MCF 10A (cell line): ENCODE measurements around the gene CDK19. TPM values are rescaled to one million over a fixed set of nuclear protein-coding genes. Genes with fewer than 3 reads are reported as not detected.
A peak's percentile ranks its signal among the peaks of the same experiment; 100 is the strongest.

Experiments
- BruUV-seq: library from RNA; stranded (reverse); fragments of 400-500 nt; replicated peaks from 2 replicates; lab custom pipeline; 2021; lab: Mats Ljungman, UMichigan
- CTCF ChIA-PET: fragments of 300-600 bp; sonication (Branson Sonifier 250); formaldehyde crosslinking; extraction: SDS; loops from one replicate; lab custom pipeline; 2021; ENCODE audit warnings: antibody characterized with exemption, inconsistent platforms; lab: Yijun Ruan, JAX
- POLR2A ChIA-PET: fragments of 300-600, 350-650 bp; sonication (Branson Sonifier 250); formaldehyde crosslinking; extraction: SDS; loops from one replicate; lab custom pipeline; 2020; ENCODE audit warnings: antibody characterized with exemption, inconsistent platforms; lab: Yijun Ruan, JAX
- DNase-seq: peaks from one replicate; pipeline ENCODE4 v3.0.0-alpha.2; 2018; ENCODE audit not compliant: unreplicated experiment
- H3K27ac Mint-ChIP-seq: one replicate; pipeline ENCODE4 v1.8.0; 2022; ENCODE audit warnings: mild to moderate bottlenecking, low read depth, mixed read lengths; ENCODE audit not compliant: unreplicated experiment
- H3K27me3 Mint-ChIP-seq: one replicate; pipeline ENCODE4 v1.8.0; 2022; ENCODE audit warnings: mixed read lengths; ENCODE audit not compliant: insufficient read depth, unreplicated experiment
- H3K36me3 Mint-ChIP-seq: one replicate; pipeline ENCODE4 v1.8.0; 2022; ENCODE audit warnings: mild to moderate bottlenecking, moderate library complexity, mixed read lengths; ENCODE audit not compliant: insufficient read depth, unreplicated experiment
- H3K4me1 Mint-ChIP-seq: one replicate; pipeline ENCODE4 v1.8.0; 2022; ENCODE audit warnings: mixed read lengths; ENCODE audit not compliant: insufficient read depth, unreplicated experiment
- H3K4me3 Mint-ChIP-seq: one replicate; pipeline ENCODE4 v1.8.0; 2022; ENCODE audit warnings: mild to moderate bottlenecking, moderate library complexity, mixed read lengths; ENCODE audit not compliant: unreplicated experiment
- H3K9me3 Mint-ChIP-seq: one replicate; pipeline ENCODE4 v1.8.0; 2022; ENCODE audit warnings: mixed read lengths; ENCODE audit not compliant: unreplicated experiment
- intact Hi-C: fragments of 100-400 bp; cut with micrococcal nuclease; formaldehyde crosslinking; loops from 2 replicates; pipeline ENCODE4 v1.14.1; 2022
- total RNA-seq: library from RNA; stranded (reverse); gene quantifications from 2 replicates; pipeline ENCODE4 v1.2.3, GENCODE V29; 2022
- TF ChIP-seq, protein P1 (sequence below): fragments of 200-600 bp; IDR thresholded peaks from one replicate; pipeline ENCODE4 v1.8.0; 2022; ENCODE audit warnings: antibody characterized with exemption, mild to moderate bottlenecking; ENCODE audit not compliant: unreplicated experiment

CDK19 gene
- total RNA-seq, 1 experiment from 2014 or later = 10.2 TPM

DNA sequence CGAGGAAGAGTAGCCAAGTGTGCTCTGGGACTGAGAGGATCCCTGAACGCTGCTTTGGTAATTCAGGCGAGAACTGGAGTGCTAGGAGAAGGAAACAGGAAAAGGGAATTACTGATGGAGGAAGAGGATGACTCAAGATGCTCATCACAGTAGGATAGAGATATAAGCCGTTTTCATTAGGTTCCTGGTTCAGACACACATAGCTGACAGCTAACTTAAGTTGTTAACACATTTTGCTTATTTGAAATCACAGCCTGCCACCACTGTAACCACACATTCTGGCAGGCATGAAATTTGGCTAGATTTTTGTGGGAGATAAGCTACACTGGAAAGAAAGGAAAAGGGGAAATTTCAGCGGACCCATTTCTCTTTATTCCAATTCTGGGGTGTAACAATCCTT lies 200.7 kb downstream of the CDK19 start:
- no peak overlapping the region for H3K4me3 Mint-ChIP-seq
- peaks cover 15% of the 10 kb centered on the region for H3K36me3 Mint-ChIP-seq
- H3K9me3 Mint-ChIP-seq = no peaks in the 10 kb centered on the region
- POLR2A ChIA-PET = interaction anchor here (1.0 to 2.5 kb wide), 2 partner anchors 9 to 40 kb away, joined by 3 to 6 read pairs; no protein-coding TSS in a partner anchor
- intact Hi-C loops = no loop called here
- DNase-seq = no peak
- H3K4me1 Mint-ChIP-seq = no peaks in the 10 kb centered on the region
- CTCF ChIA-PET = interaction anchor here (1.0 kb wide), 1 partner anchor 330 kb away, joined by 3 read pairs; no protein-coding TSS in a partner anchor
- no TSS peak for BruUV-seq
- H3K27me3 Mint-ChIP-seq = no peaks in the 10 kb centered on the region
- no peak overlapping the region for H3K27ac Mint-ChIP-seq
- TF ChIP-seq, protein P1, sequence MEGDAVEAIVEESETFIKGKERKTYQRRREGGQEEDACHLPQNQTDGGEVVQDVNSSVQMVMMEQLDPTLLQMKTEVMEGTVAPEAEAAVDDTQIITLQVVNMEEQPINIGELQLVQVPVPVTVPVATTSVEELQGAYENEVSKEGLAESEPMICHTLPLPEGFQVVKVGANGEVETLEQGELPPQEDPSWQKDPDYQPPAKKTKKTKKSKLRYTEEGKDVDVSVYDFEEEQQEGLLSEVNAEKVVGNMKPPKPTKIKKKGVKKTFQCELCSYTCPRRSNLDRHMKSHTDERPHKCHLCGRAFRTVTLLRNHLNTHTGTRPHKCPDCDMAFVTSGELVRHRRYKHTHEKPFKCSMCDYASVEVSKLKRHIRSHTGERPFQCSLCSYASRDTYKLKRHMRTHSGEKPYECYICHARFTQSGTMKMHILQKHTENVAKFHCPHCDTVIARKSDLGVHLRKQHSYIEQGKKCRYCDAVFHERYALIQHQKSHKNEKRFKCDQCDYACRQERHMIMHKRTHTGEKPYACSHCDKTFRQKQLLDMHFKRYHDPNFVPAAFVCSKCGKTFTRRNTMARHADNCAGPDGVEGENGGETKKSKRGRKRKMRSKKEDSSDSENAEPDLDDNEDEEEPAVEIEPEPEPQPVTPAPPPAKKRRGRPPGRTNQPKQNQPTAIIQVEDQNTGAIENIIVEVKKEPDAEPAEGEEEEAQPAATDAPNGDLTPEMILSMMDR = no peak

DNA sequence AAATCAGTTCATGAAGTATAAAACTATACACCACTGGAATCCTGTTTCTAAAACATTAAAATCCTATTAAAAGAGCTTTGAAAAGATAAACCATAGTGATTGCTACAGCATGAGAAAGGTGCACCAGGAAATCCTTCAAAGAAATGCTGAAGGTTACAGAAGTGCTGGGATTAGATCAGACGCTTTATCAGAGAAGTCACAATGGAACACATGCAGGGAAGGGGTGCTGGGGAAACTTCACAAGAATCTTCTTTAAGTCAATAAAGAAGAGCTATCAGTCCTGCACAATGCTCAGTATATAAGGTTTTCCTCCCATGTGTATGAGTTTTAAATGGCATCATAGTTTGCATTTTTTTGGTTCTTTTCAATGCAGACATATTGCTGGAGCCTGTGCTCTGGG lies 201.2 kb downstream of the CDK19 start:
- no TSS peak for BruUV-seq

DNA sequence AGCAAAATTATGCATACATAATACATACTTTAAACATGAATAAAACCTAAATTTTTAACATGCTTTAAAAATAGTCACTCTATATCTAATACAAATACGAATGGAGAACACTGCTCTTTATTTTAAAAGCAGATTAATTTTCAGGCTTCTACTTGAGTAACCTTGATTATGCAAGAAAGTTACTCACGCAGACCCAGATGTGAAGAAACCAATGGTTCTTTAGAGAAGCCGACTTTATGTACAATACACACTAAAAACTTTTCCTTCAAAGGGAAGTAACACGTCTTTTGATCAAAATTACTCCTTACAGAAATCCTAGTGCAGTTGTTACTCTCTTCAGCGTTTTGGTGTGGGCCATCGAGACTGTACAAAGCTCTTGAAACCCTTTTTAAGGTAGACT lies 201.9 kb downstream of the CDK19 start:
- ChIA-PET POLR2A (interaction anchor here (0.6 to 2.5 kb wide), 2 partner anchors 10 to 37 kb away, joined by 3 to 6 read pairs; no protein-coding TSS in a partner anchor), CTCF (no interaction called here)
- no peak overlapping the region for H3K27ac Mint-ChIP-seq
- TF ChIP-seq, protein P1 = no peak
- no peaks in the 10 kb centered on the region for H3K27me3 Mint-ChIP-seq
- no peaks in the 10 kb centered on the region for H3K4me1 Mint-ChIP-seq
- intact Hi-C loops = no loop called here
- no TSS peak for BruUV-seq
- no peaks in the 10 kb centered on the region for H3K9me3 Mint-ChIP-seq
- peaks cover 15% of the 10 kb centered on the region for H3K36me3 Mint-ChIP-seq
- H3K4me3 Mint-ChIP-seq = no peak overlapping the region
- peak; percentile 11 for DNase-seq

More for the DNA sequence above, 201.2 kb downstream of the CDK19 start:
- Mint-ChIP-seq H3K4me1 (no peaks in the 10 kb centered on the region), H3K36me3 (peaks cover 15% of the 10 kb centered on the region), H3K27ac (no peak overlapping the region), H3K4me3 (no peak overlapping the region), H3K9me3 (no peaks in the 10 kb centered on the region), H3K27me3 (no peaks in the 10 kb centered on the region)
- POLR2A ChIA-PET = interaction anchor here (1.0 to 2.5 kb wide), 2 partner anchors 9 to 40 kb away, joined by 3 to 6 read pairs; no protein-coding TSS in a partner anchor
- no peak for DNase-seq
- intact Hi-C loops = no loop called here
- TF ChIP-seq, protein P1 = no peak
- CTCF ChIA-PET = interaction anchor here (1.0 kb wide), 1 partner anchor 331 kb away, joined by 3 read pairs; no protein-coding TSS in a partner anchor

DNA sequence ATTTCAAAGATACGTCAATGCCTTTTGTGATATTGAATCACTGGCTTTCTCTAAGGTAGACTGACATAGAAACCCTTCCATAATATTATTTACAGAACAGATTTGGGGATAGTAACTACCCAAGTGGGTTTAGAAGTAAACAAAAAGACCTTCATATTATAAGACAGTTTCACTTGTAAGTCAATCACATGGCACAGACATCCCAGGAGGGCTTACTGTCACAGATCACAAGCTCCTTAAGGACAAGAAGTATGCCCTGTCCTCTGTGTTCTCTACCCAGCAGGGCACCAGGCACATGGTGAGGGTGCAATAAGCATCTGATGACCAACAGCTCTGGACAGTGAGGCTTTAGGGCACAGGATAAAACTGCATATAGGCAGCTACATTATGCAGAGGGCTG lies 203.0 kb downstream of the CDK19 start:
- no TSS peak for BruUV-seq
- Mint-ChIP-seq H3K4me3 (no peak overlapping the region), H3K9me3 (no peaks in the 10 kb centered on the region), H3K36me3 (peaks cover 15% of the 10 kb centered on the region), H3K4me1 (no peaks in the 10 kb centered on the region), H3K27me3 (no peaks in the 10 kb centered on the region), H3K27ac (no peak overlapping the region)
- ChIA-PET POLR2A (no interaction called here), CTCF (interaction anchor here (0.5 kb wide), 1 partner anchor 71 kb away, joined by 4 read pairs; no protein-coding TSS in a partner anchor)
- DNase-seq = no peak
- TF ChIP-seq, protein P1 = no peak
- intact Hi-C loops = no loop called here
